NCI-H2196 (cell line): ENCODE measurements around the gene OPRL1.
"Not testable (repeated sequence)": the region's sequence is repeated elsewhere in the genome, so short reads cannot be mapped to it uniquely, and the experiment has no call there.

Experiments used
- DNase-seq: peaks from one replicate; lab custom pipeline; 2025; ENCODE audit not compliant: unreplicated experiment; lab: John Stamatoyannopoulos, UW

OPRL1 gene

GRCh38 chr20:64083378-64083803 is 3.5 kb downstream of the OPRL1 start:
- DNase-seq: peak; percentile 91

GRCh38 chr20:64083804-64084684 is 4.2 kb downstream of the OPRL1 start, which contains the start of gene LKAAEAR1:
TSS of gene LKAAEAR1 (minus strand) at chr20:64084398. CDS start at chr20:64084219, 179 bp downstream.
- no peak for DNase-seq

GRCh38 chr20:64084685-64085152 is 4.8 kb downstream of the OPRL1 start:
- peak; percentile 50 for DNase-seq

- no peak for DNase-seq
Observed at GRCh38 chr20:64086801-64087200, 6.9 kb downstream of the OPRL1 start.

- DNase-seq: not testable (repeated sequence)
Observed at GRCh38 chr20:64087226-64087825, 7.4 kb downstream of the OPRL1 start.

GRCh38 chr20:64088586-64088985 is 8.7 kb downstream of the OPRL1 start:
- not testable (repeated sequence) for DNase-seq

- peak; percentile 30 for DNase-seq
Observed at GRCh38 chr20:64090165-64090564, 10.3 kb downstream of the OPRL1 start.

- no peak for DNase-seq
Observed at GRCh38 chr20:64091340-64091739, 11.5 kb downstream of the OPRL1 start.

GRCh38 chr20:64091770-64092169 is 11.9 kb downstream of the OPRL1 start:
- DNase-seq: no peak

- DNase-seq: no peak
Observed at GRCh38 chr20:64092258-64093012, 12.6 kb downstream of the OPRL1 start.

GRCh38 chr20:64093013-64093503 is 13.2 kb downstream of the OPRL1 start:
- no peak for DNase-seq

- DNase-seq: no peak
Observed at GRCh38 chr20:64095455-64095854, 15.6 kb downstream of the OPRL1 start.

- no peak for DNase-seq
Observed at GRCh38 chr20:64095927-64096326, 16.0 kb downstream of the OPRL1 start.

- no peak for DNase-seq
Observed at GRCh38 chr20:64096535-64096934, 16.7 kb downstream of the OPRL1 start.

- DNase-seq: no peak
Observed at GRCh38 chr20:64098471-64099013, 18.7 kb downstream of the OPRL1 start.

- DNase-seq: peak; percentile 68
Observed at GRCh38 chr20:64099086-64099786, 19.4 kb downstream of the OPRL1 start.

- peak; percentile 40 for DNase-seq
Observed at GRCh38 chr20:64099880-64100565, 20.1 kb downstream of the OPRL1 start.

- no peak for DNase-seq
Observed at GRCh38 chr20:64100566-64100888, 20.6 kb downstream of the OPRL1 start.

- DNase-seq: no peak
Observed at GRCh38 chr20:64100946-64101688, 21.2 kb downstream of the OPRL1 start.
